K562 treated with DMSO at 1 percent for 4 hours (cell line): ENCODE data around the gene FAM81B. TPM values are rescaled to one million over a fixed set of nuclear protein-coding genes. Genes with fewer than 3 reads are reported as not detected.

ENCODE experiments used
- total RNA-seq: library from RNA; unstranded; fragments of 300-600 nt; gene quantifications from 2 replicates; pipeline ENCODE4 v1.2.3, GENCODE V29; 2022; ENCODE audit not compliant: insufficient read depth

FAM81B gene, protein sequence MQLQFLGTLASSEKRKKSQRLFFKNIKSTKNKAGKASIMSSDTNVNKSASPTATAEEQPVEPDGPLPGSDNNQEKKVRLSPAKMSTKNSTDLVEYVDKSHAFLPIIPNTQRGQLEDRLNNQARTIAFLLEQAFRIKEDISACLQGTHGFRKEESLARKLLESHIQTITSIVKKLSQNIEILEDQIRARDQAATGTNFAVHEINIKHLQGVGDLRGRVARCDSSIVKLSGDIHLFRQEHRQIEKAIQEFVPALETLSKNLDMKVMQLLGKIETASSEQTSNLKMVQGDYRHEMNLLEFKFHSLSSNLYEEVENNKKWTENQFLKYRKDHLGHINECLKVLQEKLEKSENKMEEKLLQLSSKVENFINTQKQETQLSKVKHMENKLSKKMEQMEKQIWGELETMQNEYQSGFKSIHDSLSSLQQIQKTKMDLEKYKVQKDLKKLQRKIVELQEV
- total RNA-seq: 4.2 TPM in 1 of 2 replicates, not detected in the other

DNA sequence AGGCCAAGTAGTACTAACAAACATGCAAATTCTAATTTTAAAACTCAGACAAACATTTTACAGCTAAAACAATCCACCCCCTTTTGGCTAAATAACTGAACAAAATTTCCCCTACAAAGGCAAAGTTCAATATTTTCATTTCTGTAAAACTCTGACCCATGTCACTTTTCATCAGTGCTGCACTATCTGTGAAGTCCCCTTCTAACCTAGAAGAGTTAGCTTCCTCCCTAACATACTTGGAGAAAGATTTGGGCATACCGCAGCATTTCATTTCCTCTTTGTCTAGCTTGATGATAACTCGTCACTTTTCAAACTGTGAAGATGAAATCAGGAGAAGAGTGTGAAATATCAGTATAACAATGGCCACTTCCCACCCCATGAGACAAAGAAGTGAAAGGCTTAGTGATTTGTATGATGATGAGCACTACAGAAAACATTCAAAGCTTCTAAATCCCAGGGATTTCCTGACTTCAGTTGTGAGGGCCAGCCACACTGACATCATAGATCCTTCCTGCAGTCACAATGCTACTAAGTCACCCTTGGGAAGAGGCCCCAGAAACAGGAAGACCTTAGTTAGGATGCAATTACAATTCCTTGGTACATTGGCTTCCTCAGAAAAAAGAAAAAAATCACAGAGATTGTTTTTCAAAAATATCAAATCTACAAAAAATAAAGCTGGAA lies at the start of gene FAM81B:
Gene FAM81B (plus strand): TSS at position 555 of the 681 bp plus-strand sequence. CDS start 24 bp downstream, at position 579.

Other genes with a start within 250 kb of the FAM81B start
- 0.63 TPM in 1 of 2 replicates, not detected in the other for gene MCTP1, start 106.3 kb upstream of the FAM81B start, total RNA-seq
- gene SKIC3, start 163.6 kb downstream of the FAM81B start, total RNA-seq: 16.9 and 21.5 TPM in 2 replicates
- 5.3 and 6.3 TPM in 2 replicates for gene ARSK, start 163.7 kb downstream of the FAM81B start, total RNA-seq
- not detected in 2 replicates for gene GPR150, start 228.7 kb downstream of the FAM81B start, total RNA-seq